ENCODE results near the gene PSMA6. TPM values are rescaled to one million over a fixed set of nuclear protein-coding genes. Genes with fewer than 3 reads are reported as not detected.

Gene PSMA6
- total and polyA plus RNA-seq, 10 of the 15 experiments (the other 5 are each of a cell fraction or from before 2014, with no cell fraction given): 267 to 1,363 (median 402) TPM

GRCh38 chr14:35287431-35288013 is 4.7 kb upstream of the PSMA6 start:
- FAIRE-seq: no peak
- peaks cover 51% of the 10 kb centered on the region for H3K4me1 ChIP-seq (ENCODE audit: control insufficient read depth, insufficient read depth, low read length)
- H3K9ac ChIP-seq (ENCODE audit: control insufficient read depth, insufficient read depth, low read length): peak overlapping the region; percentile 60
- H2AFZ ChIP-seq (ENCODE audit: control insufficient read depth, low read depth, low read length): peak overlapping the region; percentile 49
- RAD21 ChIA-PET (ENCODE audit: unreplicated experiment): interaction anchor here (0.6 to 5.8 kb wide), 13 partner anchors 19 to 147 kb away, joined by 3 to 96 read pairs (median 7); partner anchors contain the start of gene NFKBIA
- 0 out of 2 replicates have a peak overlapping the region, but pooled peaks have one; percentile 51 for H3K4me3 ChIP-seq
- POLR2A ChIA-PET: interaction anchor here (0.8 to 8.5 kb wide), 7 partner anchors 11 to 307 kb away, joined by 3 to 93 read pairs (median 5); partner anchors contain the start of gene NFKBIA
- 7% methylated on average over 8 of the region's 8 CpGs for WGBS (ENCODE audit: insufficient coverage, insufficient replicate concordance, low lambda C conversion rate, missing lambda C conversion rate)
- peak; percentile 23 for ATAC-seq
- no peaks in the 10 kb centered on the region for H3K9me3 ChIP-seq (replicated peaks; ENCODE audit: control insufficient read depth, insufficient read depth, low read length)
- H3K79me2 ChIP-seq (ENCODE audit: control insufficient read depth, insufficient read depth, low read length): peaks cover 4% of the 10 kb centered on the region
- intact Hi-C loops (cut with micrococcal nuclease; ENCODE audit: unreplicated experiment): loop anchor here (5.0 kb wide), 2 partner anchors 60 to 165 kb away; partner anchors contain the start of genes PPP2R3C and PRORP
- H4K20me1 ChIP-seq (ENCODE audit: control insufficient read depth, insufficient read depth): no peaks in the 10 kb centered on the region
- peak; percentile 55 for DNase-seq (ENCODE audit: low read depth, low spot score)
- in situ Hi-C loops (cut with MboI): loop anchor here (10.0 kb wide), 1 partner anchor 117 kb away; the partner anchor contains the start of gene NFKBIA
- SMC1A ChIA-PET (ENCODE audit: uncharacterized antibody, unreplicated experiment): interaction anchor here (1.0 to 7.2 kb wide), 20 partner anchors 7 to 163 kb away, joined by 3 to 74 read pairs (median 4); partner anchors contain the start of gene NFKBIA
- H3K27ac ChIP-seq (ENCODE audit: control insufficient read depth, insufficient read depth): peak overlapping the region; percentile 91
- CTCF ChIA-PET: interaction anchor here (0.7 to 4.1 kb wide), 8 partner anchors 34 to 147 kb away, joined by 3 to 42 read pairs (median 10); partner anchors contain the start of gene NFKBIA
- no TSS peak for BruUV-seq (replicated peaks)
- no peaks in the 10 kb centered on the region for H3K27me3 ChIP-seq (replicated peaks in 1 of 2; ENCODE audit: control insufficient read depth in 2 of 2, insufficient read depth in 2 of 2, low read length in 1 of 2)
- H3K36me3 ChIP-seq (ENCODE audit: control insufficient read depth in 2 of 2, insufficient read depth in 2 of 2, low read length in 1 of 2): no peaks in the 10 kb centered on the region
- H3K4me2 ChIP-seq (ENCODE audit: control insufficient read depth, insufficient read depth): peak overlapping the region; percentile 99
- TF ChIP-seq SMARCA5 (IDR thresholded peaks at IDR 0.05) (no peak), ZBTB40 (IDR thresholded peaks at IDR 0.05; ENCODE audit: borderline replicate concordance) (no peak), ASH2L (IDR thresholded peaks at IDR 0.05; ENCODE audit: borderline replicate concordance, low read depth) (no peak), HDAC2 (IDR thresholded peaks at IDR 0.05) (no peak), NFXL1 (IDR thresholded peaks at IDR 0.05; ENCODE audit: borderline replicate concordance) (no peak), PRDM15 (CRISPR knock-in tag; IDR thresholded peaks at IDR 0.05) (no peak), IKZF1 (conservative IDR thresholded peaks at IDR 0.05) (0 out of 2 replicates have a peak, but pooled peaks have one; percentile 15), RAD21 (IDR thresholded peaks at IDR 0.05; ENCODE audit: insufficient read depth, low read depth, low read length) (no peak; the same call in 1 of the 2 replicates), STAT1 (conservative IDR thresholded peaks at IDR 0.05) (no peak), WRNIP1 (IDR thresholded peaks at IDR 0.05; ENCODE audit: borderline replicate concordance, low read depth, low read length) (no peak), MLLT1 (IDR thresholded peaks at IDR 0.05) (no peak), NR2F1 (conservative IDR thresholded peaks at IDR 0.05) (no peak), BHLHE40 (IDR thresholded peaks at IDR 0.05; ENCODE audit: borderline replicate concordance in 1 of 2, low read depth in 2 of 2, low read length in 1 of 2) (peak in 1 of 2 experiments; percentile 33; a peak in 1 of 4 replicates)

Measured in GM12878 (cell line).